ENCODE data around the gene TMEM129. TPM values are rescaled to one million over a fixed set of nuclear protein-coding genes. Genes with fewer than 3 reads are reported as not detected.
"Not testable (repeated sequence)": the region's sequence is repeated elsewhere in the genome, so short reads cannot be mapped to it uniquely, and the experiment has no call there.

The TMEM129 gene
- total RNA-seq, 1 donor from 2014 or later = 12.8 TPM

- peak; percentile 33 for DNase-seq
These were observed 750 bp downstream of the TMEM129 start for GRCh38 chr4:1720163-1720983.

GRCh38 chr4:1718095-1718850 lies 2.9 kb downstream of the TMEM129 start:
- DNase-seq = no peak

- DNase-seq = no peak
These were observed 3.7 kb downstream of the TMEM129 start for GRCh38 chr4:1717129-1718094.

DNA sequence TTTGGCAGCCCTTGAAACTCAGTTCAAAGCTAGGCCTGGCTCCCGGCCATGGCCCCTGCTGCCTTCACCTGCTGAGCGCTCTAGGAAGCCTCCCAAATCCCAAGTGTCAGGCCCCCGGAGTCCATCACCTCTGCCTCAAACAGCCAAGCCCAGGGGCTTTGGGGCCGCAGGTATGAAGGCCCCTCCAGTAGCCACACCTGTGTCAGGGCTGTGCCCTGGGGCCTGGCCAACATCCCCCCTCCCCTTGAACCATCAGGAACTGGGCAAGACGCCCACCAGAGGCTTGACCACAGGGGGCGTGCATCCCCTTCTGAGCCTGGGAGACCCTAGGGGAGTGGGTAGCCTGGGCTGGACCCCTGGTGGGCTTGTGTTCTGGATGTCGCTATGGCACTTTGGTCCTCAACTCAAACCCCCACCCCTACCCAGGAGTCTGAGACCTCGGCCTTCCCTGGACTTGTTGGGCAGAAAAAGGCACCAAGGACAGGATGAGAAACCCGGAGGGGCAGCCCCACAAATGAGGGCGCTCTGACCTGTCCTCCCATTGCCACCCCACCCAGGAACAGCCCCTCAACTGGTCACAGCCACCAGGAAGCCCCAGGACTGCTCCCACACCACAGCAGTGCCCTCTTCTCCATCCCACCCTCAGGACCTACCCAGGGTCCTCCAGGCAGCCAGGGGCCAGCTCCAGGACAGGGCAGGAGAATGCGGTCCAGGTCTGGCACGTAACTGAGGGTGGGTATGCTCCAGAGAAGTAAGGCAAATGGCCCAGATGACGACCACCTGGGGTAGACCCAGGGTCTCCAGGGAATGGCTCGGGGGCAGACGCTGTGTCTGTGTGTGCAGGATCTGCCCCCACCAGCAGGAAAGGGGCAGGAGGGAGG lies 4.8 kb downstream of the TMEM129 start:
- DNase-seq = no peak

DNA sequence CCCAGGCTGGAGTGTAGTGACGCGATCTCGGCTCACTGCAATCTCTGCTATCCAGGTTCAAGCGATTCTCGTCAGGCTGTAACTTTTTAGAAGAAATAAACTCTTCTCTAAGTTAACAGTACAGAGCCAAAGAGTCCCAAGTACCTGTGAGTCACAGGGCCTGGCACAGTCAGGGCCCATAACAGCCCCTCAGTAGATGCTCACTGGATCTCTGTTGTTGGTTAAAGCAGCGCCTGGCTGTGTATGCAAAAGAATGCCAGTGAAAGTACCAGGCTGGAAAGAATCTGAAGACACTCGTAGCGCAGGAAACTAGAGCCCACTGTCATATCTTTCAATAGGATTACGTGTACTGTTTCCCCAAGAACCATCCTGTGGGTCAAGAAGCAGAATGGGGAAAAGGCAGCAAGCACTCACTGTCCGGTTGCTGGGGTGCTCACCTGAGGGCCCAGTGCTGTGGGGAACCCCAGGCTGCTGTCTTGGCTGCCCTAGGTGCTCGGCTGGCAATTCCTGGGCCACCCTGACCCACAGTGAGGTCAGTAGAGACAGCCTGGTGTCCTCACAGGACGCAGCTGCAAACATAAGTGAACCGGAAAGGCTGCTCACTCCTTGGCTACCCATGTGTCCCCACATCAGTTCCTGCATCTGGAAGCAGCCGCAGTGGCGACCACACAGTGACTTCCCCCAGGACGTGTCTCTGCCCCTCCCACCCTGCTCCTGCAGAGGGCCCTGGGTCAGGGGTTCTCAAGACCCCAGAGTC lies 5.9 kb downstream of the TMEM129 start:
- DNase-seq = no peak

DNA sequence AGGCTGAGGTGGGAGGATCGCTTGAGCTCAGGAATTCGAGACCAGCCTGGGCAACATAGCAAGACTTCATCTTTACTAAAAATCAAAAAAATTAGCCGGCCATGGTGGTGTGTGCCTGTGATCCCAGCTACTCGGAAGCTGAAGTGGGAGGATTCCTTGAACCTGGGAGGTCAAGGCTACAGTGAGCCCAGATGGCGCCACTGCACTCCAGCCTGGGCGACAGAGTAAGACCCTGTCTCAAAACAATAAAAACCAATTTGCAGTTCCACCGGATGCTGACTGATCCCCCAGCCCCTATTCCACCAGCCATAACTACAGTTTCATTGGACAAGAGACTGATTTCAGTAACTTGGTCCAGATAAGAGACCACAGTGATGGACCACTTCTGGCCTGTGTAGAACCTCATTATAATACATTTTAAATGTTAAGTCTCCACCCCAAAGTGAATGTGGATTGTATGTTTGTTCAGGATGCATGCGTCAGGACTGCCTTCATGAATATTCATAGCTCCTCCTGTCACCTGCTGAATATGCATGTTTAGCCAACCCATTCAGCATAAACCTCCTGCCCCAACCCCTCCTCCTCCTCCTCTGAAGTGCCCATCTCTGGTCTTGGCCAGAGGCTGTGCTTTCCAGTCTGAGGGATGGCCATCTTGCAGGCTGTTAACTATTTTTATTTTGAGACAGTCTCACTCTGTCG lies 6.7 kb downstream of the TMEM129 start:
- no peak for DNase-seq

GRCh38 chr4:1713003-1713851 lies 7.9 kb downstream of the TMEM129 start:
- DNase-seq = no peak

- DNase-seq = peak; percentile 88
These were observed 8.7 kb downstream of the TMEM129 start, which contains the start of gene SLBP for GRCh38 chr4:1712216-1713002. Gene SLBP, minus strand, starts transcription at chr4:1712319. Its CDS starts 131 bp downstream, at chr4:1712188.

- peak; percentile 47 for DNase-seq
These were observed 9.4 kb downstream of the TMEM129 start for GRCh38 chr4:1711571-1712215.

DNA sequence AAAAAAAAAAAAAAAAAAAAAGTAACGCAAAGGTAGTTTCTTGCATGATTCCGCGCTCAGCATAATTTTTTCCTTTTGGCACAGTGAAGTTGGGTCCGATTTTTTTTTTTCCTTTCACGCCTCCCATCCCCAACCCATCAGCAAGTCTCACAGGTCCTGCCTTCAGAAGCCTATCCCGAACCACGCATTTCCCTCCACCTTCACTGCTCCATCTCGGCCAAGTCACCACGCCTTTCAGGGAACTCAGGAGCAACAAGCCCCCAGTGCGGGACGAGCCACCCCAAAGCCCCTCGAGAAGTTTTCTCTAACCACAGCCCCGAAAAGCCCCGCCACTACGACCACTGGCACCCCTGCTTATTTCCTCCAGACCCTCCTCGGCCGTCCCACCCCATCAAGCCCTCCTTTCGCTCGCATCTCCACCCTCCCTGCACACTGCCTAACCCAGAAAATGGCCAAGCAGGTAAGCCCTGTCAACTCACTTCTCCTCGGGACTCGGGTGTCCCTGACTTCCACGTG lies 10.0 kb downstream of the TMEM129 start:
- DNase-seq = no peak

DNA sequence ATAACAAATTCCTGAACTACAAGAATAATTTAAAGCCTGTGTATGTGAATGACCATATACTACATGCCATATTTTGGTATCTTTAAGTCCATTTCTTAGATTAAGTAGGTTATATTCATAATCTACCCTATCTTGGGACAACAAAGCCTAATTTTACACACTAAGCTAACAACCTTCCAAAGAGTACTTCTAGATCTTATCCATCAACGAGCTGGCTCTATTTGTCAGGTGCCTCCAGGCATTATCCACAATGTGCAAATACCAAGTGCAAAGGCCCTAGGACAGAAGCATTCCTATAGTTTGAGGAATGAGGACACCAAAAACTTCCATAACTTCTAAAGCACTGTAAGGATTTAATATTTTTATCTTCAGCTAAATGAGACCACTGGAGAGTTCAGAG lies 12.5 kb downstream of the TMEM129 start:
- no peak for DNase-seq

GRCh38 chr4:1706358-1706757 lies 14.8 kb downstream of the TMEM129 start:
- DNase-seq = no peak

DNA sequence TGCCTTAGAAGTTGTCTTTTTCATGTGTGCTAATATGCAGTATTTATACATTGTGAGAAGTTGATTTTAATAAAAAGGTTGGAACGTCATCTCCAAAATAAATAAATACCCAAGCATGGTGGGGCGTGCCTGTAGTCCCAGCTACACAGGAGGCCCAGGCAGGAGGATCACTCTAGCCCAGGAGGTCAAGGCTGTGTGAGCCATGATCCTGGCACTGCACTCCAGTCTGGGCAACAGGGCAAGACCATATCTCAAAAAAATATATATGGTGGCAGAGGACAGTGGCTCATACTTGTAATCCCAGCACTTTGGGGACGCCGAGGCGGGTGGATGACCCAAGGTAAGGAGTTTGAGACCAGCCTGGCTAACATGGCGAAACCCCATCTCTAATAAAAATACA lies 15.4 kb downstream of the TMEM129 start:
- no peak for DNase-seq

DNA sequence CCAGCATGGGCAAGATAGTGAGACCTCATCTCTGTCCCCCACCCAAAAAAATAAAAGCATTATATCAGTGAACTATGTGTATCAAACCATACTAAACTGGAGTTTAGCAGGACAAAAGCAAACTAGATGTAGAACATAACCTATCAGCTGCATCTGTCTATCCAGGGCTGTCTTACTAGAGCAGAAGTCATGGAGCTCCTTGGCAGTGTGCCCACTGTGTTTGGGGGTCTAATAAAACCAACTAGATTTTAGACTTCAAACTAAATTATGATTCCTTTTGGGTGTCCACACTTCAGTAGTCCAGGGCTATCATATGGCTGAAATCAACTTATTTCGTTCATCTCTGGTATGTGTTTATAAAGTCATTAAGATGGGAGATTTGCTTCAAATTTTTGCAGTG lies 17.3 kb downstream of the TMEM129 start:
- no peak for DNase-seq

DNA sequence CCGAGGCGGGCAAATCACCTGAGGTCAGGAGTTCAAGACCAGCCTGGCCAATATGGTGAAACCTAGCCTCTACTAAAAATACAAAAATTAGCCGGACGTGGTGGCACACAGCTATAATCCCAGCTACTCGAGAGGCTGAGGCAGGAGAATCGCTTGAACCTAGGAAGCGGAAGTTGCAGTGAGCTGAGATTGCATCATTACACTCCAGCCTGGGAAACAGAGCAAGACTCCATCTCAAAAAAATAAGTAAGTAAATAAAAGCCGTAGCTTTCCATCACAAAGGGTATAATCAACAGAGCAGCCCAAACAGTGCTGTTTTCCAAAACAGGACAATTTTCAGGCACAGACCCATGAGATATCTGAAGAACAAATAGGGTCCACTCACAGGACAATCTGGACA lies 19.5 kb downstream of the TMEM129 start:
- DNase-seq = not testable (repeated sequence)

GRCh38 chr4:1695913-1696312 lies 25.2 kb downstream of the TMEM129 start:
- DNase-seq = no peak

Measured in occipital lobe (tissue), 2 donors.